Hair follicular keratinocyte (primary cell): Measurements from ENCODE around the gene ZFR. TPM values are rescaled to one million over a fixed set of nuclear protein-coding genes. Genes with fewer than 3 reads are reported as not detected.

Experiments used
- total RNA-seq: library from RNA; depleted of rRNA; stranded (reverse); fragments of >200 nt; gene quantifications from 2 replicates; pipeline ENCODE4 v1.2.3, GENCODE V29; 2015

ZFR gene
- total RNA-seq = 36.6 and 40.4 TPM in 2 replicates

GRCh38 chr5:32444431-32445286 lies at the start of gene ZFR:
ZFR (minus strand) TSS chr5:32444740; CDS start chr5:32444658, 82 bp downstream.

GRCh38 chr5:32312595-32313332 lies 131.8 kb downstream of the ZFR start, which contains the start of gene MTMR12:
MTMR12 (minus strand) TSS chr5:32312939; CDS start chr5:32312838, 101 bp downstream.

Other genes with a start within 250 kb of the ZFR start
- 14.0 and 20.5 TPM in 2 replicates for gene MTMR12, start 131.8 kb downstream of the ZFR start, total RNA-seq
- gene SUB1, start 140.8 kb upstream of the ZFR start, total RNA-seq = 317 and 443 TPM in 2 replicates